CD4-positive, alpha-beta T cell (primary cell): ENCODE data around the gene SNRPB. TPM values are rescaled to one million over a fixed set of nuclear protein-coding genes. Genes with fewer than 3 reads are reported as not detected.

ENCODE experiments used
- ATAC-seq: fragments of 200-7000 bp; cut with Tn5 transposase; one replicate; pipeline ENCODE4 v1.10.0; 2022; ENCODE audit warnings: mild to moderate bottlenecking; ENCODE audit not compliant: poor library complexity
- CTCF ChIA-PET: fragments of 350-600 bp; sonication (Branson Sonifier 250); formaldehyde crosslinking; loops from one replicate; lab custom pipeline; 2021; ENCODE audit warnings: antibody characterized with exemption, inconsistent platforms; lab: Charles Lee
- POLR2A ChIA-PET: fragments of 350-600 bp; sonication (Branson Sonifier 250); formaldehyde crosslinking; loops from one replicate; lab custom pipeline; 2021; ENCODE audit warnings: antibody characterized with exemption, inconsistent platforms; lab: Charles Lee
- DNase-seq, 14 experiments: peaks; one replicate each; pipeline ENCODE4 v3.0.0-alpha.2; 2013 to 2020; ENCODE audit warnings: mixed read lengths in 2 of 14
- H3K27ac ChIP-seq, 2 donors: one replicate each; pipeline versions ENCODE4 v1.5.1 to v1.7.0; 2013; ENCODE audit warnings: low read length in 2 of 2, low read depth in 1 of 2, mild to moderate bottlenecking in 1 of 2
- H3K27me3 ChIP-seq, 2 experiments: 1 replicate in 1 of 2; 2 replicates in 1 of 2; pipeline versions ENCODE4 v1.6.1 to v1.7.0; 2013; ENCODE audit warnings: low read length in 2 of 2, control low read depth in 1 of 2, mild to moderate bottlenecking in 1 of 2, moderate library complexity in 1 of 2; ENCODE audit not compliant: insufficient read depth in 2 of 2, control insufficient read depth in 1 of 2
- H3K36me3 ChIP-seq: one replicate; pipeline ENCODE4 v1.6.1; 2013; ENCODE audit warnings: low read length, control low read depth; ENCODE audit not compliant: insufficient read depth
- H3K4me1 ChIP-seq: one replicate; pipeline ENCODE4 v1.6.1; 2013; ENCODE audit warnings: low read length, control low read depth; ENCODE audit not compliant: insufficient read depth
- H3K4me3 ChIP-seq: one replicate; pipeline ENCODE4 v1.5.1; 2013; ENCODE audit warnings: mild to moderate bottlenecking, low read length, moderate library complexity
- H3K9me3 ChIP-seq, 2 experiments: 1 replicate in 1 of 2; 2 replicates in 1 of 2; pipeline versions ENCODE4 v1.6.1 to v1.7.0; 2013; ENCODE audit warnings: low read length in 2 of 2, mild to moderate bottlenecking in 2 of 2, control low read depth in 1 of 2, moderate library complexity in 1 of 2; ENCODE audit not compliant: control insufficient read depth in 1 of 2, insufficient read depth in 1 of 2
- H3K27ac Mint-ChIP-seq: one replicate; pipeline ENCODE4 v1.8.0; 2020; ENCODE audit warnings: mixed read lengths
- H3K27me3 Mint-ChIP-seq: one replicate; pipeline ENCODE4 v1.8.0; 2021; ENCODE audit warnings: mixed read lengths
- H3K36me3 Mint-ChIP-seq: one replicate; pipeline ENCODE4 v1.8.0; 2021; ENCODE audit warnings: low read depth, mixed read lengths
- H3K4me1 Mint-ChIP-seq: one replicate; pipeline ENCODE4 v1.8.0; 2021; ENCODE audit warnings: low read depth, mixed read lengths
- H3K4me3 Mint-ChIP-seq: one replicate; pipeline ENCODE4 v1.8.0; 2020; ENCODE audit warnings: mild to moderate bottlenecking, mixed read lengths
- H3K9me3 Mint-ChIP-seq: one replicate; pipeline ENCODE4 v1.8.0; 2020; ENCODE audit warnings: mixed read lengths
- intact Hi-C, 2 experiments: fragments of 100-400 bp; cut with DNase I in 1 of 2; cut with micrococcal nuclease in 1 of 2; formaldehyde crosslinking; loops; one replicate each; pipeline versions ENCODE4 v1.15.1 to v1.9.0; 2023 to 2025; cut with DNase I, micrococcal nuclease
- total RNA-seq, 174 experiments: library from RNA in 2 of 174; stranded (reverse) in 2 of 174; gene quantifications; one replicate each; pipeline ENCODE4 v1.2.3 and lab custom pipeline; 2021 to 2026
- TF ChIP-seq, protein P1 (sequence below): fragments of 200-600 bp; IDR thresholded peaks from one replicate; pipeline ENCODE4 v1.8.0; 2022; ENCODE audit warnings: antibody characterized with exemption, mild to moderate bottlenecking

SNRPB gene
- total RNA-seq, 2 experiments from 2014 or later = 146 to 147 TPM

GRCh38 chr20:2458919-2459499 lies 11.6 kb downstream of the SNRPB start:
- POLR2A ChIA-PET = interaction anchor here (3.3 kb wide), 1 partner anchor 11 kb away, joined by 16 read pairs; the partner anchor contains the start of gene SNRPB
- ATAC-seq (no peak), DNase-seq (no peak)
- H3K27ac ChIP-seq = no peak overlapping the region
- H3K36me3 ChIP-seq = peaks cover 57% of the 10 kb centered on the region
- H3K9me3 ChIP-seq = no peaks in the 10 kb centered on the region
- no peaks in the 10 kb centered on the region for H3K27me3 ChIP-seq
- TF ChIP-seq, protein P1, sequence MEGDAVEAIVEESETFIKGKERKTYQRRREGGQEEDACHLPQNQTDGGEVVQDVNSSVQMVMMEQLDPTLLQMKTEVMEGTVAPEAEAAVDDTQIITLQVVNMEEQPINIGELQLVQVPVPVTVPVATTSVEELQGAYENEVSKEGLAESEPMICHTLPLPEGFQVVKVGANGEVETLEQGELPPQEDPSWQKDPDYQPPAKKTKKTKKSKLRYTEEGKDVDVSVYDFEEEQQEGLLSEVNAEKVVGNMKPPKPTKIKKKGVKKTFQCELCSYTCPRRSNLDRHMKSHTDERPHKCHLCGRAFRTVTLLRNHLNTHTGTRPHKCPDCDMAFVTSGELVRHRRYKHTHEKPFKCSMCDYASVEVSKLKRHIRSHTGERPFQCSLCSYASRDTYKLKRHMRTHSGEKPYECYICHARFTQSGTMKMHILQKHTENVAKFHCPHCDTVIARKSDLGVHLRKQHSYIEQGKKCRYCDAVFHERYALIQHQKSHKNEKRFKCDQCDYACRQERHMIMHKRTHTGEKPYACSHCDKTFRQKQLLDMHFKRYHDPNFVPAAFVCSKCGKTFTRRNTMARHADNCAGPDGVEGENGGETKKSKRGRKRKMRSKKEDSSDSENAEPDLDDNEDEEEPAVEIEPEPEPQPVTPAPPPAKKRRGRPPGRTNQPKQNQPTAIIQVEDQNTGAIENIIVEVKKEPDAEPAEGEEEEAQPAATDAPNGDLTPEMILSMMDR = no peak
- CTCF ChIA-PET = no interaction called here
- intact Hi-C loops = no loop called here
- no peak overlapping the region for H3K4me3 ChIP-seq
- Mint-ChIP-seq H3K4me1 (no peaks in the 10 kb centered on the region), H3K9me3 (no peaks in the 10 kb centered on the region), H3K36me3 (peaks cover 64% of the 10 kb centered on the region), H3K4me3 (no peak overlapping the region), H3K27ac (no peak overlapping the region), H3K27me3 (no peaks in the 10 kb centered on the region)
- H3K4me1 ChIP-seq = no peaks in the 10 kb centered on the region

- DNase-seq (no peak), ATAC-seq (no peak)
- Histone ChIP-seq H3K4me1 (no peaks in the 10 kb centered on the region), H3K27ac (no peak overlapping the region), H3K36me3 (peaks cover 26% of the 10 kb centered on the region), H3K9me3 (no peaks in the 10 kb centered on the region), H3K4me3 (no peak overlapping the region), H3K27me3 (no peaks in the 10 kb centered on the region)
- no peaks in the 10 kb centered on the region for H3K4me1 Mint-ChIP-seq
- no peak overlapping the region for H3K4me3 Mint-ChIP-seq
- intact Hi-C loops = loop anchor here (2.0 kb wide), 3 partner anchors 105 to 491 kb away; no protein-coding TSS in a partner anchor
- H3K36me3 Mint-ChIP-seq = peaks cover 34% of the 10 kb centered on the region
- H3K27me3 Mint-ChIP-seq = no peaks in the 10 kb centered on the region
- no peaks in the 10 kb centered on the region for H3K9me3 Mint-ChIP-seq
- H3K27ac Mint-ChIP-seq = no peak overlapping the region
- CTCF ChIA-PET = interaction anchor here (1.3 kb wide), 1 partner anchor 66 kb away, joined by 4 read pairs; no protein-coding TSS in a partner anchor
- TF ChIP-seq, protein P1 = no peak
- POLR2A ChIA-PET = interaction anchor here (0.9 to 1.3 kb wide), 2 partner anchors 14 to 385 kb away, joined by 3 to 4 read pairs; partner anchors contain the start of genes PCED1A, SNRPB and VPS16
Measured at GRCh38 chr20:2455771-2456497, 14.7 kb downstream of the SNRPB start.

DNA sequence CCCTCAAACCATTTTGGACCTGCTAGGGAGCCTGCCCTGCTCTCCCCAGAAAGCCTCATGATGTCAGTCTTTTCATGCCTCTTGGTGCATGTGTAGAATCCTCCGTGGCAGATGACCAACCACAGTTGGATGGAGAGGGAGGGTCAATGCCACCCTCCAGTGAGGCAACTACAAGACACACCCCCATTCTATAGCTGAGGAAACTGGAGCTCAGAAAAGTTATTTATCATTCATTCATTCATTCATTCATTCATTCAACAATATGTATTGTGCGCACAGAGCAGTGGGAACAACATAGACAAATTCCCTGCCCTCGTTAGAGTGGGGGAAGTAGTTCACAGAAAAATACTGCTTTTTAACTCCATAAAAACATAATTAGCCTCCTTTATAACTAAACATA lies 16.8 kb downstream of the SNRPB start:
- CTCF ChIA-PET = no interaction called here
- intact Hi-C loops = loop anchor here (2.0 to 5.0 kb wide), 5 partner anchors 103 to 489 kb away; partner anchors contain the start of gene STK35 (in 1 of the 2)
- ATAC-seq = no peak
- no peak overlapping the region for H3K27ac ChIP-seq
- H3K27me3 ChIP-seq = no peaks in the 10 kb centered on the region
- Mint-ChIP-seq H3K36me3 (peaks cover 12% of the 10 kb centered on the region), H3K4me3 (no peak overlapping the region), H3K27me3 (no peaks in the 10 kb centered on the region), H3K4me1 (peaks cover 6% of the 10 kb centered on the region), H3K27ac (no peak overlapping the region), H3K9me3 (no peaks in the 10 kb centered on the region)
- no peak overlapping the region for H3K4me3 ChIP-seq
- TF ChIP-seq, protein P1 = no peak
- H3K4me1 ChIP-seq = peaks cover 2% of the 10 kb centered on the region
- H3K9me3 ChIP-seq = no peaks in the 10 kb centered on the region
- peaks cover 7% of the 10 kb centered on the region for H3K36me3 ChIP-seq
- POLR2A ChIA-PET = no interaction called here
- DNase-seq = no peak
